Type B pancreatic cell (in vitro differentiated cells): ENCODE data around the gene C1orf159. TPM values are rescaled to one million over a fixed set of nuclear protein-coding genes. Genes with fewer than 3 reads are reported as not detected.
A peak's percentile ranks its signal among the peaks of the same experiment; 100 is the strongest.

Experiments
- DNase-seq: peaks from one replicate; pipeline ENCODE4 v3.0.0; 2021; ENCODE audit warnings: mixed read lengths; ENCODE audit not compliant: unreplicated experiment; ENCODE audit errors: extremely low spot score
- H3K27ac Mint-ChIP-seq: 2 replicates; pipeline ENCODE4 v1.8.0; 2021; ENCODE audit warnings: mild to moderate bottlenecking, mixed read lengths
- H3K27me3 Mint-ChIP-seq: 2 replicates; pipeline ENCODE4 v1.8.0; 2021; ENCODE audit warnings: mixed read lengths
- H3K36me3 Mint-ChIP-seq: 2 replicates; pipeline ENCODE4 v1.8.0; 2021; ENCODE audit warnings: mixed read lengths
- H3K4me1 Mint-ChIP-seq: one replicate; pipeline ENCODE4 v1.8.0; 2021; ENCODE audit warnings: mixed read lengths; ENCODE audit not compliant: unreplicated experiment
- H3K4me3 Mint-ChIP-seq: 2 replicates; pipeline ENCODE4 v1.8.0; 2021; ENCODE audit warnings: mild to moderate bottlenecking, mixed read lengths
- H3K9me3 Mint-ChIP-seq: 2 replicates; pipeline ENCODE4 v1.8.0; 2021; ENCODE audit warnings: mixed read lengths
- CTCF ChIP-seq: fragments of 200-600 bp; sonication (generic); conservative IDR thresholded peaks from 2 replicates; pipeline ENCODE4 v1.5.0; 2021; ENCODE audit warnings: antibody characterized with exemption, mild to moderate bottlenecking
- total RNA-seq: library from RNA; stranded (reverse); gene quantifications from 2 replicates; pipeline ENCODE4 v1.2.1, GENCODE V29; 2021; ENCODE audit warnings: low replicate concordance

C1orf159 gene
- total RNA-seq, 1 donor from 2014 or later, result 21.2 TPM

GRCh38 chr1:1127551-1128451 is 11.9 kb upstream of the C1orf159 start:
- Mint-ChIP-seq H3K36me3 (no peaks in the 10 kb centered on the region), H3K9me3 (no peaks in the 10 kb centered on the region), H3K4me1 (peaks cover 30% of the 10 kb centered on the region), H3K27me3 (no peaks in the 10 kb centered on the region), H3K27ac (no peak overlapping the region), H3K4me3 (no peak overlapping the region)
- TF ChIP-seq CTCF, result no peak
- no peak for DNase-seq

- Mint-ChIP-seq H3K4me1 (peaks cover 25% of the 10 kb centered on the region), H3K4me3 (no peak overlapping the region), H3K27me3 (no peaks in the 10 kb centered on the region), H3K27ac (no peak overlapping the region), H3K9me3 (no peaks in the 10 kb centered on the region), H3K36me3 (no peaks in the 10 kb centered on the region)
- TF ChIP-seq CTCF, result no peak
- no peak for DNase-seq
Measured at GRCh38 chr1:1125945-1126344, 10.1 kb upstream of the C1orf159 start.

DNA sequence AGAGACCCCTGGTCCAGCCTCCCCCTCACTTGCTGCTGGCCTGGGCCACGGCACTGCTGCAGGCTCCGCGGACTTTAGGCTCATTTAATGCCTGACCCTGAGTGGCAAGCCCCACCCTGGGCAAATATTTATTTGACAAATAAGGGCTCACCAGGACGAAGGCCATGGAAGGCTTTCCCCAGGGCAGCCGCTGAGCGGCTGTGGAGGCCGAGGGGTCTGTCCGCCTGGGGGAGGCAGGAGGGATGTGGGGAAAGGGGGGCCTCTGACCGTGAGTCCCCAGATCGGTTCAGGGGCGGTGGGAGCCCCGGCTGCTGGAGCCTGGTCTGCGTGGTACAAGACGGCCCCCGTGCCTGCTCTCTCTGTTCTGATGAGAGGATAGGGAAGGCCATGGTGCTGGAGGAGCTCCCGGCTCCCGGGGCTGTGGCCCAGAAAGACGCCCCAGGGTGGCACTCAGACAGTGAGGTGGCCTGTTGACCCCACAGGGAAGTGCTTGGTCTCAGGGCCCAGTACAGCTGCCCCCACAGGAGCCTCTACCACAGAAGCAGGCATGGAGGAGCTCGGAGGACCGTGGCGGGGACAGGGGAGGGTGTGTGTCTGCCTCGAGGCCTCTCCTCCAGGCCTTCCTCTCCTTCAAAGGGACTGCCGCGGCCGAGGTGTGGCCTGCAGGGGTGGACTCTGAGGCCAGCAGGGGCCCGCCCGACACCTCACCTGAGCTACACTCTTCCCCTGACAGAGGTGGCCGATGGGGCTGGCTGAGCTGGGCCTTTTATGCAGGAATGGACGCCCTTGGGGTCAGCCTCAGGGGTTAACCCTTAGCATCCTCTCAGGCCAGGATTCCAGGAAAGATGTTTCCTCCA is 9.1 kb upstream of the C1orf159 start:
- Mint-ChIP-seq H3K4me3 (no peak overlapping the region), H3K27me3 (no peaks in the 10 kb centered on the region), H3K27ac (peak overlapping the region; percentile 58), H3K36me3 (no peaks in the 10 kb centered on the region), H3K4me1 (peaks cover 20% of the 10 kb centered on the region), H3K9me3 (no peaks in the 10 kb centered on the region)
- TF ChIP-seq CTCF, result no peak
- DNase-seq, result no peak

DNA sequence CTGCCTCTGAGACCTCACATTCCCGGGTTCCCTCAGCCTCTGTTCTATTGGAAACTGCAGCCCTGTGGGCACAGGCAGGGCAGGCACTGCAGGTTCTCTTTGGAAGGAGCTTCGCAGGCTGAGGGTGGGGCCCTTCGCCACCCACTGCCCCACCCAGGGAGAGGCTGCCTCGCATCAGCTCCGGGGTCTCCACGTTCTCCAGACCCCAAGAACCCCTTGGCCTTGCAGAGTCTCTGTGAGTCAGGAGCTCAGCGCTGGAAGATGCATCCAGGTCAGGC is 8.6 kb upstream of the C1orf159 start:
- Mint-ChIP-seq H3K9me3 (no peaks in the 10 kb centered on the region), H3K4me1 (peaks cover 15% of the 10 kb centered on the region), H3K36me3 (no peaks in the 10 kb centered on the region), H3K27me3 (peaks cover 2% of the 10 kb centered on the region), H3K27ac (peak overlapping the region; percentile 58), H3K4me3 (no peak overlapping the region)
- no peak for TF ChIP-seq CTCF
- DNase-seq, result no peak

DNA sequence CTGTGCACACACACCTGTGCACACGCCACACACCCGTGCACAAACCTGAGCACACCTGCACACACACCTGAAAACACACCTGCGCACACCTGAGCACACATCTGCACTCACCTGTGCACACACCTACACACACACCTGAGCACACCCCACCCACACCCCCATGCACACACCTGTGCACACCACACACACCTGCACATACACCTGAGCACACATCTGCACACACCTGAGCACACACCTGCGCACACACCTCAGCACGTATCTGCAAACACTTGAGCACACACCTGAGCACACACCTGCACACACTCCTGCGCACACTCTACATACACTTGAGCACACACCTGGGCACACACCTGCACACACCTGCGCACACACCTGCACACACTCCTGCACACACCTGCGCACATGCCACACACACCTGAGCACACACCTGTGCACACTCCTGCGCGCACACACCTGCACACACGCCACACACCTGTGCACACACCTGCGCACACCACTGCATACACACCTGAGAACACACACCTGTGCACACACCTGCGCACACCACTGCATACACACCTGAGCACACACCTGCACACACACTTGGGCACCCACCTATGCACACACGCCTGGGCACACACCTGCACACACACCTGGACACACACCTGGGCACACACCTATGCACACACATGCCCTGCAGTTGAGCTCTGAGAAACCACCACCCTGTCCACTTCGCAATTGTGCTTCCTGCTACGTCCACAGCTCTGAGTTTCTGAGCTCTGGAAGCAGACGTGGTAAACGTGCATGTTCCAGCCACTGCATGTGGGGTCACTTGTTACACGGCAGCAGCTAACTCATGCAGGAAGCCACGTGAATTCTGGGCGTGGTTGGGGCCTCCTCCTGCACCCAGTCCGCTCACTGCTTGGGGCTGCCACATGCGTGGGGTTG is 8.0 kb upstream of the C1orf159 start:
- Mint-ChIP-seq H3K4me3 (peak overlapping the region; percentile 54), H3K27ac (peak overlapping the region; percentile 39), H3K36me3 (no peaks in the 10 kb centered on the region), H3K27me3 (peaks cover 8% of the 10 kb centered on the region), H3K9me3 (no peaks in the 10 kb centered on the region), H3K4me1 (peaks cover 11% of the 10 kb centered on the region)
- DNase-seq, result no peak
- no peak for TF ChIP-seq CTCF
